Astrocyte (in vitro differentiated cells and primary cell): ENCODE measurements around the gene MAP3K20.

Experiments
- CTCF ChIP-seq: IDR thresholded peaks from 2 replicates; pipeline ENCODE4 v1.5.1; 2011; ENCODE audit warnings: low read depth, mild to moderate bottlenecking, inconsistent platforms, low read length, moderate library complexity; ENCODE audit not compliant: insufficient read depth
- EZH2 ChIP-seq: IDR thresholded peaks from 2 replicates; pipeline ENCODE4 v1.6.1; 2012; ENCODE audit warnings: mild to moderate bottlenecking, low read length, inconsistent platforms; ENCODE audit not compliant: insufficient read depth

DNA sequence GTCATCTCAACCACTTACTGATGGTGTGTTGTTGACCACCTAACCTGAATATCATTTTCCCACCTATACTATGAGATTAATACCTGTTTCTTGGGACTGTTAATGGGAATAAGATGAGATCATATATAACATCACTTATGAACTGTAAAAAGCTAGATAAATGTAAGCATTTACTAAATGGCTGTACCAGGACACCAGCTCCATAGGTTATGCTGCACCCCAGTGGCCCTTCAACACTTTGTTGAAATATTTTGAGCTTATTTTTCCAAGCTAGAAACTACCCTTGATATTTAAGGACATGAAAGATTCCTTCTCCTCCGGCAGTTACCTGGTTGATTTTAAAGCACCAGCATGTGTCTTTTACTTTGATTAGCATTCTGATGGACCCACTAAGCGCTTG lies 141.0 kb downstream of the MAP3K20 start:
- TF ChIP-seq CTCF (no peak), EZH2 (no peak)
